ENCODE data around the gene GPRASP2. TPM values are rescaled to one million over a fixed set of nuclear protein-coding genes. Genes with fewer than 3 reads are reported as not detected.
"Not testable (repeated sequence)": the region's sequence is repeated elsewhere in the genome, so short reads cannot be mapped to it uniquely, and the experiment has no call there.

Gene GPRASP2
- total RNA-seq (2014; rRNA removed; shearing (Covaris generic); ENCODE audit: low replicate concordance) = 0.97 and 1.6 TPM in 2 replicates

DNA sequence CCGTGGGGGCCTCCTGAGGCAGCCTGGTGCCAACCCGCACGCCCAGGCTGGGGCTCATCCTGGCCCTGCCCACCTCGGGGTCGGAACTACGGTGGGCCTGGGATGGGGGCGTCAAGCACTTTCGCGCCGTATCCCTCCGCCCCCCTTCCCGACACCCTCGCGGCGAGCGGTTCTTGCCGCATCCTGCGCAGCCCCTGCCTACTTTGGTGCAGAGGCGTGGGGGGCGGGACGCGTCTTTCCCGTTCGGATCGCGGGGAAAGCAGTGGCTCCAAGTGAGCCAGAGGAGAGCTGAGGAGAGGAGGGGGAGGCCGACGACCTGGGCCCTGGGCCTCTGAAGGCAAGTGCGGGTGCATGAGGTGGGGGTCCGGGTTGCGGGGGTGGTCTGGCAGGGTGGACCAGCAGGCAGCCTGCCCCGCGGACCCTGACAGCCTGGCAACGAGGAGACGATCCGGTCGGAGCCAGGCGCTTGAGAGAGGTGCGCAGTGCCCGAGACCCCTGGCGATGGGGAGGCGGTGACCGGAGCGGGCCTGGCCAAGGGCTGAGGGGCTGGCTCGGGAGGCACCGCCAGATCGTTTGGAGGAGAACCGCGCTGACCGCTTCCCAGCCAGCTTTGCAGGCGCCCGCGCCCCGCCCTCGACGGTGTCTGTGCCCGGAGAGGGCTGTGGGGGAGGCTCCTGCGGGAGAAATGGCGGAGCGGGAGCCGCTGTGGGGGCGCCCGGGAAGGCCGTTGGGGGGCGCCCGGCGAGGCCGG, at the start of gene GPRASP2:
Gene GPRASP2 (plus strand): TSS at position 233 of the 751 bp plus-strand sequence. CDS start 2,422 bp downstream, outside the sequence.
- Histone ChIP-seq H3K4me1 (ENCODE audit: low read length) (no peaks in the 10 kb centered on the region), H3K4me2 (ENCODE audit: low read depth, low read length, poor library complexity, severe bottlenecking) (no peak within 1 kb of the TSS), H3K9me3 (ENCODE audit: low read length) (no peaks in the 10 kb centered on the region), H3K27ac (ENCODE audit: low read length) (no peak within 1 kb of the TSS), H3K27me3 (ENCODE audit: low read length) (no peaks in the 10 kb centered on the region), H2AFZ (ENCODE audit: low read length) (no peak within 1 kb of the TSS), H4K20me1 (ENCODE audit: insufficient read depth, low read depth, low read length) (no peaks in the 10 kb centered on the region), H3K79me2 (ENCODE audit: low read length) (no peaks in the 10 kb centered on the region), H3K9me2 (replicated peaks; ENCODE audit: insufficient read depth, low read length) (no peaks in the 10 kb centered on the region), H3K4me3 (ENCODE audit: low read length) (no peak within 1 kb of the TSS), H3K9ac (ENCODE audit: low read length) (no peak within 1 kb of the TSS), H3K36me3 (ENCODE audit: insufficient read depth, low read length) (no peaks in the 10 kb centered on the region)
- DNase-seq = no peak

DNA sequence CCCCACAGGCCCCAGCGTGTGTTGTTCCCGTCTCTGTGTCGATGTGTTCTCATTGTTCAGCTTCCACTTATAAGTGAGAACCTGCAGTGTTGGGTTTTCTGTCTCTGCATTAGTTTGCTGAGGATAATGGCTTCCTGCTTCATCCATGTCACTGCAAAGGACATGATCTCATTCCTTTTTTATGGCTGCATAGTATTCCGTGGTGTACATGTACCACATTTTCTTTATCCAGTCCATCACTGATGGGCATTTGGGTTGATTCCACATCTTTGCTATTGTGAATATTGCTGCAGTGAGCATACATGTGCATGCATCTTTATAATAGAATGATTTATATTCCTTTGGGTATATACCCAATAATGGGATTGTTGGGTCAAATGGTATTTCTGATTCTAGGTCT, 48.4 kb upstream of the GPRASP2 start:
- not testable (repeated sequence) for H3K9me3 ChIP-seq (ENCODE audit: low read length); H3K4me3 ChIP-seq (ENCODE audit: low read length); H3K4me1 ChIP-seq (ENCODE audit: low read length); H3K27ac ChIP-seq (ENCODE audit: low read length); H3K9me2 ChIP-seq (replicated peaks; ENCODE audit: insufficient read depth, low read length); DNase-seq; H3K4me2 ChIP-seq (ENCODE audit: low read depth, low read length, poor library complexity, severe bottlenecking); H2AFZ ChIP-seq (ENCODE audit: low read length); H3K9ac ChIP-seq (ENCODE audit: low read length); H3K79me2 ChIP-seq (ENCODE audit: low read length); H3K27me3 ChIP-seq (ENCODE audit: low read length); H3K36me3 ChIP-seq (ENCODE audit: insufficient read depth, low read length); H4K20me1 ChIP-seq (ENCODE audit: insufficient read depth, low read depth, low read length)

DNA sequence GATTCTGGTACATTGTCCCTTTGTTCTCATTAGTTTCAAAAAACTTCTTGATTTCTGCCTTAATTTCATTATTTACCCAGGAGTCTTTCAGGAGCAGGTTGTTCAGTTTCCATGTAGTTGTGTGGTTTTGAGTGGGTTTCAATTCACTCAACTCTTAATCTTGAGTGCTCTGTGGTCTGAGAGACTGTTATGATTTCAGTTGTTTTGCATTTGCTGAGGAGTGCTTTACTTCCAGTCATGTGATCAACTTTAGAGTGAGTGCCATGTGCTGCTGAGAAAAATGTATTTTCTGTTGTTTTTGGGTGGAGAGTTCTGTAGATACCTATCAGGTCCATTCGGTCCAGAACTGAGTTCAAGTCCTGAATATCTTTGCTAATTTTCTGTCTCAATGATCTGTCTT, 45.2 kb upstream of the GPRASP2 start:
- H3K4me2 ChIP-seq (ENCODE audit: low read depth, low read length, poor library complexity, severe bottlenecking); H3K27me3 ChIP-seq (ENCODE audit: low read length); DNase-seq; H3K9ac ChIP-seq (ENCODE audit: low read length); H3K36me3 ChIP-seq (ENCODE audit: insufficient read depth, low read length); H2AFZ ChIP-seq (ENCODE audit: low read length); H3K9me3 ChIP-seq (ENCODE audit: low read length); H4K20me1 ChIP-seq (ENCODE audit: insufficient read depth, low read depth, low read length); H3K27ac ChIP-seq (ENCODE audit: low read length); H3K4me1 ChIP-seq (ENCODE audit: low read length); H3K9me2 ChIP-seq (replicated peaks; ENCODE audit: insufficient read depth, low read length); H3K4me3 ChIP-seq (ENCODE audit: low read length); H3K79me2 ChIP-seq (ENCODE audit: low read length): not testable (repeated sequence)

DNA sequence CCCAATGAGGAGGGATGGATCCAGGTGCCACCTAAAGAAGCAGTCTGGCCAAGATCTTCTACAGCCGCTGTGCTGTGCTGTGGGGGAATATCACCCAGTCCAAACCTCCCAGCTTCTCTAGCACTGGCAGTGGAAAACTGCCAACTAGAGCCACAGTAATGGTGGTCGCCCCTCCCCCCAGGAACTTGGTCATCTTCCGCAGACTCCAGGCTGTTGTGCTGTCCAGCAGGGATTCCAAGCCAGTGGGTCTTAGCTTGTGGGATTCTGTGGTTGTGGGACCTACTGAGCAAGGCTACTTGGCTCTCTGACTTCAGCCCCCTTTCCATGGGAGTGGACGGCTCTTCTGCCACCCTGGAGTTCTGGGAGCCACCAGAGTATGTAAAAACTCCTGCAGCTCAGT, 42.7 kb upstream of the GPRASP2 start:
- Histone ChIP-seq H3K36me3 (ENCODE audit: insufficient read depth, low read length) (0 out of 2 replicates have a peak, but pooled peaks cover 2% of the 10 kb centered on the region), H3K4me2 (ENCODE audit: low read depth, low read length, poor library complexity, severe bottlenecking) (no peak overlapping the region), H4K20me1 (ENCODE audit: insufficient read depth, low read depth, low read length) (no peaks in the 10 kb centered on the region), H3K4me1 (ENCODE audit: low read length) (no peaks in the 10 kb centered on the region), H2AFZ (ENCODE audit: low read length) (no peak overlapping the region), H3K4me3 (ENCODE audit: low read length) (no peak overlapping the region), H3K9me3 (ENCODE audit: low read length) (no peaks in the 10 kb centered on the region; the same call in 1 of the 2 replicates), H3K27ac (ENCODE audit: low read length) (no peak overlapping the region), H3K9me2 (replicated peaks; ENCODE audit: insufficient read depth, low read length) (no peaks in the 10 kb centered on the region), H3K9ac (ENCODE audit: low read length) (no peak overlapping the region), H3K79me2 (ENCODE audit: low read length) (no peaks in the 10 kb centered on the region), H3K27me3 (ENCODE audit: low read length) (no peaks in the 10 kb centered on the region)
- no peak for DNase-seq

DNA sequence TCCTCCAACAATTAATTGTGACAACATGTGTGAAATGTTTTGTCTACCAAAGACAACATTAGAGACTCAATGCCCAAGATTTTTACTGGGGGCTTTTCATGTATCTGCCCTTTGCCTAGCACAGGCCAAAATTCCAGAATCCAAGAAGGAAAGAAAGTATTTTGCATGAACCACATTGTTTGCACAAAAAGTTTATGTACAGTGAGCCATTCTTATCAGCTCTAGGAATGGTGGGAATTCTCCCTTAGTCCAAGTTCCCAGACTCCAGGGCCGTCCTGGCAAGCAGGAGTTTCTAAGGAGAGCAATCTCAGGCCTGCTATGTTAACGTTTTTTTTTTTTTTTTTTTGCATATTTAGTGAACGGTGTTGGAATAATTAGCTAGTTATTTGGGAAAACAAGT, 39.4 kb upstream of the GPRASP2 start:
- Histone ChIP-seq H3K27me3 (ENCODE audit: low read length) (no peaks in the 10 kb centered on the region), H3K9me2 (replicated peaks; ENCODE audit: insufficient read depth, low read length) (no peaks in the 10 kb centered on the region), H3K27ac (ENCODE audit: low read length) (no peak overlapping the region), H3K79me2 (ENCODE audit: low read length) (no peaks in the 10 kb centered on the region), H3K4me2 (ENCODE audit: low read depth, low read length, poor library complexity, severe bottlenecking) (no peak overlapping the region), H4K20me1 (ENCODE audit: insufficient read depth, low read depth, low read length) (no peaks in the 10 kb centered on the region), H2AFZ (ENCODE audit: low read length) (no peak overlapping the region), H3K36me3 (ENCODE audit: insufficient read depth, low read length) (0 out of 2 replicates have a peak, but pooled peaks cover 2% of the 10 kb centered on the region), H3K9ac (ENCODE audit: low read length) (no peak overlapping the region), H3K9me3 (ENCODE audit: low read length) (no peaks in the 10 kb centered on the region; the same call in 1 of the 2 replicates), H3K4me3 (ENCODE audit: low read length) (no peak overlapping the region), H3K4me1 (ENCODE audit: low read length) (no peaks in the 10 kb centered on the region)
- DNase-seq = no peak

DNA sequence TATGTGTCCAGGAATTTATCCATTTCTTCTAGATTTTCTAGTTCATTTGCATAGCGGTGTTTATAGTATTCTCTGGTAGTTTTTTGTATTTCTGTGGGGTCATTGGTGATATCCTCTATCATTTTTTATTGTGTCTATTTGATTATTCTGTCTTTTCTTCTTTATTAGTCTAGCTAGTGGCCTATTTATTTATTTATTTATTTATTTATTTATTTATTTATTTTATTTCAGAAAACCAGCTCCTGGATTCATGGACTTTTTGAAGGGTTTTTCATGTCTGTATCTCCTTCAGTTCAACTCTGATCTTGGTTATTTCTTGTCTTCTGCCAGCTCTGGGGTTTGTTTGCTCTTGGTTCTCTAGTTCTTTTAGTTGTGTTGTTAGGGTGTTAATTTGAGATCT, 34.8 kb upstream of the GPRASP2 start:
- not testable (repeated sequence) for H3K4me3 ChIP-seq (ENCODE audit: low read length); H3K9ac ChIP-seq (ENCODE audit: low read length); DNase-seq; H3K9me3 ChIP-seq (ENCODE audit: low read length); H3K36me3 ChIP-seq (ENCODE audit: insufficient read depth, low read length); H3K27me3 ChIP-seq (ENCODE audit: low read length); H3K27ac ChIP-seq (ENCODE audit: low read length); H3K9me2 ChIP-seq (replicated peaks; ENCODE audit: insufficient read depth, low read length); H3K4me2 ChIP-seq (ENCODE audit: low read depth, low read length, poor library complexity, severe bottlenecking); H4K20me1 ChIP-seq (ENCODE audit: insufficient read depth, low read depth, low read length); H3K79me2 ChIP-seq (ENCODE audit: low read length); H2AFZ ChIP-seq (ENCODE audit: low read length); H3K4me1 ChIP-seq (ENCODE audit: low read length)

DNA sequence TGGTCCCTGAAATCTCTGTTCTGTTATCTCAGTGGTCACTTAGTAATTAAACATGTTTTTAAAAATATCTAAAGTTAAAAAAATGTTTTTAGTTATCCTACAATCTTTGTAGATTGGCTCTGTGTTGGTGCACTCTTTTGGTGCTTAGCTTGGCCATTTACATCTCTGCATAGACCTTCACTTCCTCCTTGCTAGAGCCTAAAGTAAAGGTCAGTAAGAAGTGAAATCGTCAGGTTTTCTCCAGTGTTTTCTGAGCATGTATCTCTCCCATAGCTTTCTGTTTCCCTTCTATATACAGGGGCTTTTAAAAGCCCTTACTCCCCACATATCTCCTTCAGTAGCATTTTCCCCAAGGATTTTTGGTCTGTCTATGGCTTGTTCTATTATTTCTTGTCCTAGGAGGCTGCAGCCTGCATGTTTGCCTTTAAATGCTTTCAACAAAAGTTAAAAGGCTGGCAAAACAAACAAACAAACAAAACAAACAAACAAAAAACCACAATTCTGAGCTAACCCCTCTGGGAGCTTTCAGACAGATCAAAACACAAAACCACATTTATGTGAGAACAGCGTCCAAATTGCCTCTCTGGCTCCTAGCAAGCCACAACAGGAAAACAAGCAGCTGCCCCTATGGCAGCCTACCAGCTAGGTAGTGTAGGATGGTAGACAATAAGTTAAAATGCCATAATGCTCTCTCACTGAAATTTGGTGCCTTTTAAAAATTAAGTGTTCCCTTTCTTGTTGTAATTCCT, 27.3 kb upstream of the GPRASP2 start:
- no peak overlapping the region for H3K4me3 ChIP-seq (ENCODE audit: low read length)
- no peaks in the 10 kb centered on the region for H3K9me2 ChIP-seq (replicated peaks; ENCODE audit: insufficient read depth, low read length)
- no peaks in the 10 kb centered on the region; the same call in 1 of the 2 replicates for H3K36me3 ChIP-seq (ENCODE audit: insufficient read depth, low read length)
- no peak overlapping the region for H3K4me2 ChIP-seq (ENCODE audit: low read depth, low read length, poor library complexity, severe bottlenecking)
- no peaks in the 10 kb centered on the region for H4K20me1 ChIP-seq (ENCODE audit: insufficient read depth, low read depth, low read length)
- DNase-seq = no peak
- H3K27me3 ChIP-seq (ENCODE audit: low read length) = no peaks in the 10 kb centered on the region
- no peaks in the 10 kb centered on the region for H3K9me3 ChIP-seq (ENCODE audit: low read length)
- H2AFZ ChIP-seq (ENCODE audit: low read length) = no peak overlapping the region
- no peak overlapping the region for H3K9ac ChIP-seq (ENCODE audit: low read length)
- no peaks in the 10 kb centered on the region for H3K79me2 ChIP-seq (ENCODE audit: low read length)
- no peaks in the 10 kb centered on the region for H3K4me1 ChIP-seq (ENCODE audit: low read length)
- H3K27ac ChIP-seq (ENCODE audit: low read length) = no peak overlapping the region

DNA sequence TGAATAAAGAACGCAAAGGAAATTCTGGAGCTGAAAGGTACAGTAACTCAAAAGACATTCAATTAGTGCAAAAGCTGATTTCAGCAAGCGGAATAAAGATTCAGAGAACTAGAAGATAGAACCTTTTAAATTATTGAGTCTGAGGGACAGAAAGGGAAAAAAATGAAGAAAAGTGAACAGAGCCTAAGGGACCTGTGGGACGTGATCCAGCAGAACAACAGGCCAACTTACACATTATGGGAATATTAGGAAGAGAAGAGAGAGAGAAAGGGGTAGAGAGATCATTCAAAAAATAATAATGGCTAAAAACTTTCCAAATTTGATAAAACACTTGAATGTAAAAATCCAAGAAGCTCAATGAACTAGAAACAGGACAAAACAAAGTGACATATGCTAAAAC, 17.5 kb upstream of the GPRASP2 start:
- Histone ChIP-seq H3K27ac (ENCODE audit: low read length) (no peak overlapping the region), H3K4me1 (ENCODE audit: low read length) (no peaks in the 10 kb centered on the region), H3K9me3 (ENCODE audit: low read length) (no peaks in the 10 kb centered on the region), H3K9me2 (replicated peaks; ENCODE audit: insufficient read depth, low read length) (no peaks in the 10 kb centered on the region), H2AFZ (ENCODE audit: low read length) (no peak overlapping the region), H3K36me3 (ENCODE audit: insufficient read depth, low read length) (no peaks in the 10 kb centered on the region), H4K20me1 (ENCODE audit: insufficient read depth, low read depth, low read length) (no peaks in the 10 kb centered on the region), H3K9ac (ENCODE audit: low read length) (no peak overlapping the region), H3K27me3 (ENCODE audit: low read length) (no peaks in the 10 kb centered on the region), H3K79me2 (ENCODE audit: low read length) (no peaks in the 10 kb centered on the region), H3K4me3 (ENCODE audit: low read length) (no peak overlapping the region), H3K4me2 (ENCODE audit: low read depth, low read length, poor library complexity, severe bottlenecking) (no peak overlapping the region)
- DNase-seq = no peak
